IMR-90 (cell line): ENCODE results near the gene TMEM92. TPM values are rescaled to one million over a fixed set of nuclear protein-coding genes. Genes with fewer than 3 reads are reported as not detected.
A peak's percentile ranks its signal among the peaks of the same experiment; 100 is the strongest.

Source experiments
- ATAC-seq: fragments of 200-7000 bp; cut with Tn5 transposase; 2 replicates; pipeline ENCODE4 v1.9.1; 2020; ENCODE audit warnings: low read depth, mild to moderate bottlenecking, moderate library complexity
- BruUV-seq: library from RNA; stranded (reverse); fragments of 400-500 nt; replicated peaks from 2 replicates; lab custom pipeline; 2021; lab: Mats Ljungman, UMichigan
- CTCF ChIA-PET: fragments of 300-600 bp; formaldehyde crosslinking; extraction: SDS; loops from one replicate; lab custom pipeline; 2021; ENCODE audit warnings: antibody characterized with exemption; lab: Yijun Ruan, JAX
- POLR2A ChIA-PET: fragments of 300-600 bp; sonication (Branson Sonifier 250); formaldehyde crosslinking; loops from one replicate; lab custom pipeline; 2022; ENCODE audit warnings: antibody characterized with exemption; ENCODE audit not compliant: unreplicated experiment; lab: Charles Lee
- DNase-seq: peaks from one replicate; pipeline ENCODE4 v3.0.0; 2013
- H2AFZ ChIP-seq: replicated peaks from 2 replicates; pipeline ENCODE3; 2013; ENCODE audit warnings: low read length, mild to moderate bottlenecking; ENCODE audit not compliant: poor library complexity
- H2AK5ac ChIP-seq: 2 replicates; pipeline ENCODE4 v1.6.1; 2013; ENCODE audit warnings: low read depth, low read length, inconsistent platforms
- H2AK9ac ChIP-seq: replicated peaks from 2 replicates; pipeline ENCODE3; 2013; ENCODE audit warnings: mild to moderate bottlenecking, low read depth, low read length, moderate library complexity; ENCODE audit not compliant: poor library complexity
- H2BK120ac ChIP-seq: 2 replicates; pipeline ENCODE4 v1.6.1; 2013; ENCODE audit warnings: low read depth, low read length, inconsistent platforms
- H2BK15ac ChIP-seq: 3 replicates; pipeline ENCODE4 v1.6.1; 2013; ENCODE audit warnings: low read depth, low read length, inconsistent platforms
- H2BK20ac ChIP-seq: 2 replicates; pipeline ENCODE4 v1.6.1; 2013; ENCODE audit warnings: low read depth, mild to moderate bottlenecking, inconsistent platforms, low read length, moderate library complexity
- H2BK5ac ChIP-seq: 2 replicates; pipeline ENCODE4 v1.6.1; 2013; ENCODE audit warnings: mild to moderate bottlenecking, low read depth, low read length, inconsistent platforms; ENCODE audit not compliant: poor library complexity, severe bottlenecking
- H3K14ac ChIP-seq: replicated peaks from 2 replicates; pipeline ENCODE4 v1.6.1; 2013; ENCODE audit warnings: low read depth, low read length, inconsistent platforms
- H3K18ac ChIP-seq: 2 replicates; pipeline ENCODE4 v1.6.1; 2013; ENCODE audit warnings: low read depth, low read length, control low read depth
- H3K23ac ChIP-seq: 2 replicates; pipeline ENCODE4 v1.6.1; 2013; ENCODE audit warnings: low read depth, low read length, inconsistent platforms
- H3K27ac ChIP-seq: 2 replicates; pipeline ENCODE4 v1.5.1; 2013; ENCODE audit warnings: mild to moderate bottlenecking, control low read depth, low read length; ENCODE audit not compliant: insufficient read depth
- H3K27me3 ChIP-seq: 2 replicates; pipeline ENCODE4 v1.6.1; 2013; ENCODE audit warnings: low read length; ENCODE audit not compliant: control insufficient read depth, insufficient read depth
- H3K36me3 ChIP-seq: 2 replicates; pipeline ENCODE4 v1.6.1; 2013; ENCODE audit warnings: low read length, mixed read lengths; ENCODE audit not compliant: control insufficient read depth, insufficient read depth
- H3K4ac ChIP-seq: 2 replicates; pipeline ENCODE4 v1.6.1; 2013; ENCODE audit warnings: low read depth, low read length, inconsistent platforms
- H3K4me1 ChIP-seq: 2 replicates; pipeline ENCODE4 v1.6.1; 2013; ENCODE audit warnings: low read length, mixed read lengths; ENCODE audit not compliant: control insufficient read depth, insufficient read depth
- H3K4me2 ChIP-seq: 2 replicates; pipeline ENCODE4 v1.6.1; 2013; ENCODE audit warnings: low read depth, mild to moderate bottlenecking, control low read depth, low read length, moderate library complexity
- H3K4me3 ChIP-seq: 2 replicates; pipeline ENCODE4 v1.5.1; 2013; ENCODE audit warnings: low read depth, mild to moderate bottlenecking, control low read depth, low read length, moderate library complexity; ENCODE audit not compliant: insufficient read depth
- H3K56ac ChIP-seq: 2 replicates; pipeline ENCODE4 v1.6.1; 2013; ENCODE audit warnings: low read length, inconsistent platforms; ENCODE audit not compliant: insufficient read depth; ENCODE audit errors: extremely low read depth
- H3K79me1 ChIP-seq, 2 experiments: 2 replicates each; pipeline ENCODE4 v1.6.1; 2013; ENCODE audit warnings: low read length in 2 of 2, inconsistent platforms in 1 of 2, low read depth in 1 of 2
- H3K9ac ChIP-seq: 2 replicates; pipeline ENCODE4 v1.6.1; 2013; ENCODE audit warnings: low read depth, low read length, control low read depth
- H3K9me1 ChIP-seq: 2 replicates; pipeline ENCODE4 v1.6.1; 2013; ENCODE audit warnings: low read length, inconsistent platforms; ENCODE audit not compliant: insufficient read depth
- H3K9me3 ChIP-seq: 2 replicates; pipeline ENCODE4 v1.6.1; 2013; ENCODE audit warnings: low read length; ENCODE audit not compliant: control insufficient read depth, insufficient read depth
- H4K20me1 ChIP-seq: 2 replicates; pipeline ENCODE4 v1.6.1; 2013; ENCODE audit warnings: low read length, inconsistent platforms; ENCODE audit not compliant: insufficient read depth
- H4K5ac ChIP-seq: 2 replicates; pipeline ENCODE4 v1.6.1; 2013; ENCODE audit warnings: mild to moderate bottlenecking, low read depth, low read length, control low read depth
- H4K8ac ChIP-seq, 2 experiments: 2 replicates each; pipeline ENCODE4 v1.6.1; 2013; ENCODE audit warnings: low read depth in 2 of 2, low read length in 2 of 2, control low read depth in 1 of 2, inconsistent platforms in 1 of 2
- H4K91ac ChIP-seq: 2 replicates; pipeline ENCODE4 v1.6.1; 2013; ENCODE audit warnings: low read depth, low read length, inconsistent platforms; ENCODE audit not compliant: insufficient read depth
- MAFK ChIP-seq: IDR thresholded peaks from 2 replicates; pipeline ENCODE4 v1.6.1; 2012; ENCODE audit warnings: low read depth, low read length, improper control_type of control experiment
- MXI1 ChIP-seq: IDR thresholded peaks from 2 replicates; pipeline ENCODE4 v1.6.1; 2012; ENCODE audit warnings: low read depth, mild to moderate bottlenecking, low read length, moderate library complexity, borderline replicate concordance
- NFE2L2 ChIP-seq: fragments of 150-350 bp; IDR thresholded peaks from 2 replicates; pipeline ENCODE4 v1.6.1; 2016; ENCODE audit warnings: low read depth, mild to moderate bottlenecking, low read length
- WGBS, 2 experiments: methylation state at CpG; one replicate each; pipeline versions ENCODE4 v1.1.5 to v1.1.7; 2013; ENCODE audit warnings: missing lambda C conversion rate in 2 of 2; ENCODE audit not compliant: insufficient read length in 1 of 2; ENCODE audit errors: extremely low coverage in 2 of 2; 5-methylcytosine and 5-hydroxymethylcytosine counted together
- dilution Hi-C: fragments of 300-500 bp; cut with HindIII; formaldehyde crosslinking; loops from one replicate; pipeline ENCODE4 v1.14.3; 2018; ENCODE audit warnings: low sequenced_read_pairs; ENCODE audit not compliant: unreplicated experiment
- in situ Hi-C: fragments of 300-500 bp; cut with MboI; formaldehyde crosslinking; loops from 3 replicates; pipeline ENCODE4 v1.14.3; 2019; ENCODE audit warnings: low sequenced_read_pairs, inconsistent platforms, mixed read lengths
- intact Hi-C: fragments of 100-400 bp; cut with micrococcal nuclease; formaldehyde crosslinking; loops from 2 replicates; pipeline ENCODE4 v1.10.0; 2022
- polyA plus RNA-seq, 3 experiments: library from polyadenylated mRNA; depleted of rRNA; stranded (reverse); fragments of >200 nt; gene quantifications; 2 replicates each; pipeline ENCODE4 v1.2.3, GENCODE V29; 2012; ENCODE audit warnings: low replicate concordance in 1 of 3
- total RNA-seq: library from RNA; depleted of rRNA; stranded (reverse); fragments of >200 nt; gene quantifications from 2 replicates; pipeline ENCODE4 v1.2.3, GENCODE V29; 2012
- TF ChIP-seq, protein P1 (sequence below): fragments of 150-350 bp; IDR thresholded peaks from 2 replicates; pipeline ENCODE4 v1.6.1; 2017; ENCODE audit warnings: mild to moderate bottlenecking, antibody characterized with exemption, low read length, low read depth

TMEM92 gene
- total and polyA plus RNA-seq, 2 of the 4 experiments (the other 2 are of a cell fraction): 0.18 to 1.7 TPM

DNA sequence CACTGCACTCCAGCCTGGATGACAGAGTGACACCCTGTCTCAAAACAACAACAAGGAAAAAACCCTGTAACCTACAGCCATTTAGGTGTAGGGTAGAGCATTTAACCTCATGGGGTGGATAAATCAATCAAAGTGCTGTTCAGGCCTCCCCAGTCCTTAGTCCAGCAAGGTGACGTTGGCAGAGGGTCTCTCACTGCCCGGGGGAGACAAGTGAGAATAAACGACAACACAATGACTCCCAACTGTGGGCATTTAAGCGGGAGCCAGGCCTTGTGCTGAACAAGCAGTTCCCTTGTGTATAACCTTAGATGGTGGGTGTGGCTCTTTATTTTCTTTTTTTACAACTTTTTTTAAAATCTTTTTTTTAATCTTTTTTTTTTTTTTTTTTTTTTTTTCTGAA lies 29.3 kb downstream of the TMEM92 start:
- BruUV-seq: no TSS peak
- CTCF ChIA-PET: interaction anchor here (0.6 to 1.2 kb wide), 2 partner anchors 29 to 84 kb away, joined by 3 to 4 read pairs; no protein-coding TSS in a partner anchor

More for the DNA sequence above, 29.3 kb downstream of the TMEM92 start:
- peaks cover 8% of the 10 kb centered on the region for H3K9me1 ChIP-seq
- peak overlapping the region; percentile 7; the same call in 1 of the 2 replicates for H3K4ac ChIP-seq
- ATAC-seq: no peak
- POLR2A ChIA-PET: no interaction called here
- H3K27me3 ChIP-seq: no peaks in the 10 kb centered on the region
- dilution Hi-C loops (no loop called here), in situ Hi-C loops (loop anchor here (25.0 kb wide), 1 partner anchor 416 kb away; no protein-coding TSS in a partner anchor), intact Hi-C loops (loop anchor here (10.0 kb wide), 1 partner anchor 269 kb away; no protein-coding TSS in a partner anchor)
- H3K27ac ChIP-seq: no peak overlapping the region
- H3K9ac ChIP-seq: no peak overlapping the region
- H3K9me3 ChIP-seq: no peaks in the 10 kb centered on the region
- H4K91ac ChIP-seq: peak overlapping the region; percentile 32; the same call in 1 of the 2 replicates
- H4K20me1 ChIP-seq: no peaks in the 10 kb centered on the region
- H3K14ac ChIP-seq: no peak overlapping the region
- no peak overlapping the region for H3K4me2 ChIP-seq
- H3K23ac ChIP-seq: no peak overlapping the region
- H3K79me1 ChIP-seq: no peaks in the 10 kb centered on the region
- no peak overlapping the region for H2BK120ac ChIP-seq
- H2AK9ac ChIP-seq: no peak overlapping the region
- H2AFZ ChIP-seq: no peak overlapping the region
- H4K5ac ChIP-seq: no peak overlapping the region
- H2BK20ac ChIP-seq: no peak overlapping the region
- no peak overlapping the region for H3K4me3 ChIP-seq
- no peak overlapping the region for H2BK5ac ChIP-seq
- no CpG with 5 or more reads among the region's 4 CpGs for WGBS, 2 experiments
- H3K56ac ChIP-seq: no peak overlapping the region
- no peak overlapping the region for H4K8ac ChIP-seq
- peak overlapping the region; percentile 57; the same call in 1 of the 3 replicates for H2BK15ac ChIP-seq
- no peak for TF ChIP-seq MAFK
- TF ChIP-seq, protein P1, sequence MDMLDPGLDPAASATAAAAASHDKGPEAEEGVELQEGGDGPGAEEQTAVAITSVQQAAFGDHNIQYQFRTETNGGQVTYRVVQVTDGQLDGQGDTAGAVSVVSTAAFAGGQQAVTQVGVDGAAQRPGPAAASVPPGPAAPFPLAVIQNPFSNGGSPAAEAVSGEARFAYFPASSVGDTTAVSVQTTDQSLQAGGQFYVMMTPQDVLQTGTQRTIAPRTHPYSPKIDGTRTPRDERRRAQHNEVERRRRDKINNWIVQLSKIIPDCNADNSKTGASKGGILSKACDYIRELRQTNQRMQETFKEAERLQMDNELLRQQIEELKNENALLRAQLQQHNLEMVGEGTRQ: no peak
- TF ChIP-seq NFE2L2: no peak
- TF ChIP-seq MXI1: no peak
- no peaks in the 10 kb centered on the region for H3K36me3 ChIP-seq
- peaks cover 12% of the 10 kb centered on the region for H3K4me1 ChIP-seq
- H3K18ac ChIP-seq: no peak overlapping the region
- H2AK5ac ChIP-seq: peak overlapping the region; percentile 48; the same call in 1 of the 2 replicates
- DNase-seq: no peak
